WI38 (cell line): ENCODE data around the gene SON.
"Not testable (repeated sequence)": the region's sequence is repeated elsewhere in the genome, so short reads cannot be mapped to it uniquely, and the experiment has no call there.

ENCODE experiments used
- H3K4me3 ChIP-seq: 2 replicates; pipeline ENCODE4 v1.5.1; 2011; ENCODE audit warnings: low read depth, mild to moderate bottlenecking, control low read depth, low read length
- CTCF ChIP-seq: IDR thresholded peaks from 2 replicates; pipeline ENCODE4 v1.5.1; 2012; ENCODE audit warnings: low read depth, mild to moderate bottlenecking, control low read depth, low read length

SON gene

GRCh38 chr21:33542640-33543504 is at the start of gene SON:
SON (plus strand) TSS chr21:33543038; CDS start chr21:33543093, 55 bp downstream.
- peak within 1 kb of the TSS; percentile 92 for H3K4me3 ChIP-seq
- no peak for TF ChIP-seq CTCF

GRCh38 chr21:33493756-33494155 is 49.1 kb upstream of the SON start:
- TF ChIP-seq CTCF: no peak
- H3K4me3 ChIP-seq: no peak overlapping the region

- H3K4me3 ChIP-seq: no peak overlapping the region
- no peak for TF ChIP-seq CTCF
Measured at GRCh38 chr21:33495743-33496142, 47.1 kb upstream of the SON start.

GRCh38 chr21:33496345-33496744 is 46.5 kb upstream of the SON start:
- no peak overlapping the region for H3K4me3 ChIP-seq
- no peak for TF ChIP-seq CTCF

GRCh38 chr21:33505833-33506232 is 37.0 kb upstream of the SON start:
- no peak overlapping the region for H3K4me3 ChIP-seq
- TF ChIP-seq CTCF: no peak

GRCh38 chr21:33507003-33507402 is 35.8 kb upstream of the SON start:
- not testable (repeated sequence) for H3K4me3 ChIP-seq

- H3K4me3 ChIP-seq: no peak overlapping the region
- TF ChIP-seq CTCF: no peak
Measured at GRCh38 chr21:33510826-33511225, 32.0 kb upstream of the SON start.

GRCh38 chr21:33511639-33512038 is 31.2 kb upstream of the SON start:
- no peak overlapping the region for H3K4me3 ChIP-seq
- TF ChIP-seq CTCF: no peak
